ENCODE results near the gene GDA. TPM values are rescaled to one million over a fixed set of nuclear protein-coding genes. Genes with fewer than 3 reads are reported as not detected.

The GDA gene
- total RNA-seq, 6 donors from 2014 or later, result 0.44 to 3.6 TPM; not detected in 4

DNA sequence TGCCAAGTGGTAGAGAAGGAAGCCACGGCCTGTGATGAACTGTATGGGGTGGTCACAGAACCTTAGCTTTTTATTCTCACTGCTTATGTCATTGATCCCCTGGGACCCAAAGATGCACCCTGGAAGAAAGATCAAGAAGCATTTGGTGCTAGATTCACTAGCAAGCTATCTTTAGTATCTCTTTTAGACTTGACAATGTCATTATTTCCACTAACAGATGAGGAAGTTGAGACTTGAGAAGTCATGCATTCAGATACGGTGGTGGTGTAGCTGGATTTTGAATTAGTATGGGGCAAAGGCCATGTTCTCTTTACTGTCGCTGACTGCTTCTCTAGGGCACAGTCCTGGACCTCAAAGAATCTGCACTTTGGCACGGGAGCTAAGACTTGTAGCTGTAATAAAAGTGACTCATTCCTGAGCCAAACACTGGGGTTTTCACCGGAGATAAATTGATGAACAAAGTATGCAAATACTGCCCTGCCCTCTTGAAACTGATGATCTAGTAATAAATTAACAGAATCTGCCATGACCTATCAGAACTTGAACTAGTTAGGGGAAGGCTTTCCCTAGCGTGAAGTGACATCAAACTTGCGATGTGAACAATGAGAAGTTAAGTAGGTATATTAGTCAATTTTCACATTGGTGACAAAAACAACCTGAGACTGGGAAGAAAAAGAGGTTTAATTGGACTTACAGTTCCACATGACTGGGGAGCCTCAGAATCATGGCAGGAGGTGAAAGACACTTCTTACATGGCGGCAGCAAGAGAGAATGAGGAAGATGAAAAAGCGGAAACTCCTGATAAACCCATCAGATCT is 5.4 kb downstream of the GDA start:
- ATAC-seq (ENCODE audit: low FRiP score in 2 of 2), result peak in 1 of 2 donors; percentile 38
- Histone ChIP-seq H3K27ac (no peak overlapping the region), H3K9me3 (no peaks in the 10 kb centered on the region), H3K27me3 (peaks cover 0 to 2% (median 0%) of the 10 kb centered on the region in 4 donors), H3K4me1 (peaks cover 0 to 2% (median 1%) of the 10 kb centered on the region in 4 donors), H3K36me3 (no peaks in the 10 kb centered on the region), H3K4me3 (no peak overlapping the region)
- 76 to 83% methylated on average over 9 of the region's 9 CpGs for WGBS, 2 donors
- no peak for DNase-seq
- TF ChIP-seq EP300 (IDR thresholded peaks at IDR 0.05) (no peak), POLR2AphosphoS5 (IDR thresholded peaks at IDR 0.05) (no peak), POLR2A (IDR thresholded peaks at IDR 0.05) (no peak)
- TF ChIP-seq, protein P1, sequence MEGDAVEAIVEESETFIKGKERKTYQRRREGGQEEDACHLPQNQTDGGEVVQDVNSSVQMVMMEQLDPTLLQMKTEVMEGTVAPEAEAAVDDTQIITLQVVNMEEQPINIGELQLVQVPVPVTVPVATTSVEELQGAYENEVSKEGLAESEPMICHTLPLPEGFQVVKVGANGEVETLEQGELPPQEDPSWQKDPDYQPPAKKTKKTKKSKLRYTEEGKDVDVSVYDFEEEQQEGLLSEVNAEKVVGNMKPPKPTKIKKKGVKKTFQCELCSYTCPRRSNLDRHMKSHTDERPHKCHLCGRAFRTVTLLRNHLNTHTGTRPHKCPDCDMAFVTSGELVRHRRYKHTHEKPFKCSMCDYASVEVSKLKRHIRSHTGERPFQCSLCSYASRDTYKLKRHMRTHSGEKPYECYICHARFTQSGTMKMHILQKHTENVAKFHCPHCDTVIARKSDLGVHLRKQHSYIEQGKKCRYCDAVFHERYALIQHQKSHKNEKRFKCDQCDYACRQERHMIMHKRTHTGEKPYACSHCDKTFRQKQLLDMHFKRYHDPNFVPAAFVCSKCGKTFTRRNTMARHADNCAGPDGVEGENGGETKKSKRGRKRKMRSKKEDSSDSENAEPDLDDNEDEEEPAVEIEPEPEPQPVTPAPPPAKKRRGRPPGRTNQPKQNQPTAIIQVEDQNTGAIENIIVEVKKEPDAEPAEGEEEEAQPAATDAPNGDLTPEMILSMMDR (IDR thresholded peaks at IDR 0.05), result no peak

- DNase-seq, result no peak
- H3K27ac ChIP-seq, result no peak overlapping the region
- WGBS, 2 donors, result 75 to 80% methylated on average over 2 of the region's 2 CpGs
These were observed 6.1 kb downstream of the GDA start for GRCh38 chr9:72155301-72155700.

GRCh38 chr9:72156586-72156985 is 7.3 kb downstream of the GDA start:
- Histone ChIP-seq H3K36me3 (no peaks in the 10 kb centered on the region), H3K27me3 (no peaks in the 10 kb centered on the region), H3K4me3 (no peak overlapping the region), H3K27ac (no peak overlapping the region), H3K9me3 (no peaks in the 10 kb centered on the region), H3K4me1 (no peaks in the 10 kb centered on the region)
- no peak for DNase-seq
- no peak for ATAC-seq (ENCODE audit: low FRiP score in 2 of 2)
- TF ChIP-seq EP300 (IDR thresholded peaks at IDR 0.05), result no peak

More at GRCh38 chr9:72155301-72155700, 6.1 kb downstream of the GDA start:
- TF ChIP-seq POLR2A (IDR thresholded peaks at IDR 0.05) (no peak), EP300 (IDR thresholded peaks at IDR 0.05) (no peak), POLR2AphosphoS5 (IDR thresholded peaks at IDR 0.05) (no peak)
- TF ChIP-seq, protein P1 (IDR thresholded peaks at IDR 0.05), result no peak
- Histone ChIP-seq H3K36me3 (no peaks in the 10 kb centered on the region), H3K9me3 (no peaks in the 10 kb centered on the region), H3K4me3 (no peak overlapping the region), H3K4me1 (no peaks in the 10 kb centered on the region), H3K27me3 (no peaks in the 10 kb centered on the region)
- ATAC-seq (ENCODE audit: low FRiP score in 2 of 2), result no peak

- Histone ChIP-seq H3K36me3 (no peaks in the 10 kb centered on the region), H3K4me1 (no peaks in the 10 kb centered on the region), H3K27me3 (no peaks in the 10 kb centered on the region), H3K27ac (no peak overlapping the region), H3K4me3 (no peak overlapping the region), H3K9me3 (no peaks in the 10 kb centered on the region)
- DNase-seq, result no peak
- ATAC-seq (ENCODE audit: low FRiP score in 2 of 2), result no peak
- 89 to 90% methylated on average over 3 of the region's 3 CpGs for WGBS, 2 donors
- TF ChIP-seq, protein P1 (IDR thresholded peaks at IDR 0.05), result no peak
- TF ChIP-seq EP300 (IDR thresholded peaks at IDR 0.05) (no peak), POLR2AphosphoS5 (IDR thresholded peaks at IDR 0.05) (no peak), POLR2A (IDR thresholded peaks at IDR 0.05) (no peak)
These were observed 9.4 kb downstream of the GDA start for GRCh38 chr9:72158680-72159079.

- TF ChIP-seq, protein P1 (IDR thresholded peaks at IDR 0.05), result no peak
- TF ChIP-seq POLR2AphosphoS5 (IDR thresholded peaks at IDR 0.05), result no peak
- TF ChIP-seq EP300 (IDR thresholded peaks at IDR 0.05), result no peak
- no peak for TF ChIP-seq POLR2A (IDR thresholded peaks at IDR 0.05)
- ATAC-seq (ENCODE audit: low FRiP score in 2 of 2), result no peak
- H3K36me3 ChIP-seq, result no peaks in the 10 kb centered on the region
These were observed 11.3 kb downstream of the GDA start for GRCh38 chr9:72160446-72161123.

More at GRCh38 chr9:72160446-72161123, 11.3 kb downstream of the GDA start:
- H3K9me3 ChIP-seq, result no peaks in the 10 kb centered on the region
- H3K4me1 ChIP-seq, result no peaks in the 10 kb centered on the region
- no peak overlapping the region for H3K27ac ChIP-seq
- H3K27me3 ChIP-seq, result no peaks in the 10 kb centered on the region
- DNase-seq, result no peak
- 86 to 89% methylated on average over 6 of the region's 6 CpGs for WGBS, 2 donors
- no peak overlapping the region for H3K4me3 ChIP-seq

All from upper lobe of left lung (tissue), 6 donors.